Measurements from ENCODE around the gene ZMIZ1.
"Not testable (repeated sequence)": the region's sequence is repeated elsewhere in the genome, so short reads cannot be mapped to it uniquely, and the experiment has no call there.

The ZMIZ1 gene

GRCh38 chr10:79266084-79266483 lies 197.3 kb downstream of the ZMIZ1 start:
- DNase-seq (ENCODE audit: low read depth in 2 of 2): no peak

GRCh38 chr10:79266543-79267312 lies 198.0 kb downstream of the ZMIZ1 start:
- DNase-seq (ENCODE audit: low read depth in 2 of 2): peak; percentile 50 to 51

DNA sequence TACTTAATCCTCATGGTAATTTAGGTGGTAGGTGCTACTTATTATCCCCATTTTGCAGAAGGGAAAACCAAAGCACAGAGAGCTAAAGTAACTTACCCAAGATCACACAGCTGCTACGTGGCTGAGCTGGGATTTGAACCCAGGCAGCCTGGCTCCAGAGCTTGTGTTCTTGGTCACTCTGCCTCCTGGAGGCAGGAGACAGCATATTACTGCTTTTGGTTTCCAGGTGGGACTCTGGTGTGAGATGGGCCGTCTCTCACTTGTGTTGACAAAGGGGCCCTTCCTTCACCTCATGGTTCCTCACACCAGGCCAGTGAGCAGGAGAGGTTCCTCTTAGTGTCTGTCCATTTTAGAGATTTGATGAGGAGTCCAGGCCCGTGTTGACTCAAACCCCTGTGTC lies 198.7 kb downstream of the ZMIZ1 start:
- DNase-seq (ENCODE audit: low read depth in 2 of 2): no peak

DNA sequence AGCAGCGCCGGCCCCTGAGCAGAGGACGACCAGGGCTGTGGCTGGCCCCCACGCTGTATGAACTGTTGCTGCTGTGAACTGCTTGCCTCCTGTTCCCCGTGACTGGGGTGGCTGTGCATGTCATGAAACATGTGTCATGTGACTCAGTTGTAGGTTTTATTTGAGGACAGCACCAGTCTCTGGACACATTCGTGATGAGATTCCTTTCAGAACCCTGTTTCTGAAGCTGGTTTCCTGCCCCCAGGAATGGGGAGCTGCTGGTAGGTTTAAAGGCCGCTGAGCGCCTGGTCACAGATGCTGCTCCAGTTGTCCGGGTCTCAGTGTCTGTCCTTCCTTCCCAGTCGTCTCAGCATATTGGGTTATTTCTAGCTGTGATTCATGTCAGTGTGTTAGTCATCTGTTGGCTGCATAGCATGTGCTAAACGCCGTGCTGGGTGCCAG lies 199.4 kb downstream of the ZMIZ1 start:
- DNase-seq (ENCODE audit: low read depth in 2 of 2): no peak

- no peak for DNase-seq (ENCODE audit: low read depth in 2 of 2)
Measured at GRCh38 chr10:79268742-79269141, 200.0 kb downstream of the ZMIZ1 start.

- DNase-seq (ENCODE audit: low read depth in 2 of 2): no peak
Measured at GRCh38 chr10:79269443-79269842, 200.7 kb downstream of the ZMIZ1 start.

DNA sequence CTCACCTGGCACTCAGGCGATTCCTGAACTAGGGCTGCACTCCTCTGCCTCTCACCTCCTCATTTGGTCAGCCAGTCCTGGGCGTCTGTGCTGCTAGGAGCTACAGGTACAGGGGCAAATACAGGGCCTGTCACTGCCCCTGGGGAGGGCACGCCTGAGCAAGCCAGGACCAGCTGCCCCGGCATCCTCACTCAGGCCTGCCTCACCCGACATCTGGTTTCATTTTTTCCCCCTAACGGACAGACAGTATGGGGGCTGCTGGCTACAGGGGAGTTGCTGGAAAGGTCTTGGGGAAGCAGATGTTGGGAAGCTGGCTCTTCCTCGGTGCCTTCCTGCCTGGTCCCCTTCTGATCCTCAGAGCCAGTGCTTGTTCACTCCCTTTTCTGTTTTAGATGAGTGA lies 201.2 kb downstream of the ZMIZ1 start:
- DNase-seq (ENCODE audit: low read depth in 2 of 2): no peak

- DNase-seq (ENCODE audit: low read depth in 2 of 2): no peak
Measured at GRCh38 chr10:79270466-79271246, 201.9 kb downstream of the ZMIZ1 start.

DNA sequence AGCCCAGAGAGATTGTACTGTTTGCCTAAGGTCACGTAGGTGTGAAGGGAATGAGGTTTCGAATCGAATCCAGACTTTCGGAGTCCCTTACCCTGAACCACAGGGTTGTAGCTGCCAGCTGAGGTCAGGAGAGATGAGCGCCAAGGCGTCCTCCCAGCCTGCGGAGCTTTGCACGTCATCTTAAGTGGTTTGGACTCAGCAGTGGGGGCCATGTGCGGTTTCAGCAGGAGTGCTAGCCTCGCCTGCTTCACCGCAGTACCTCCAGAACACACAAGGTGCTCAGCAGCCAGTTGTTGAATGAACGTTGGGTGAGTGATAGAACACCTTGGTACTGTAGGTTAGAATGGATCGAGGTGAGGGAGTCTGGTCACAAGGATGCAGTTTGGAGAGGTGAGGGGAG lies 203.6 kb downstream of the ZMIZ1 start:
- no peak for DNase-seq (ENCODE audit: low read depth in 2 of 2)

DNA sequence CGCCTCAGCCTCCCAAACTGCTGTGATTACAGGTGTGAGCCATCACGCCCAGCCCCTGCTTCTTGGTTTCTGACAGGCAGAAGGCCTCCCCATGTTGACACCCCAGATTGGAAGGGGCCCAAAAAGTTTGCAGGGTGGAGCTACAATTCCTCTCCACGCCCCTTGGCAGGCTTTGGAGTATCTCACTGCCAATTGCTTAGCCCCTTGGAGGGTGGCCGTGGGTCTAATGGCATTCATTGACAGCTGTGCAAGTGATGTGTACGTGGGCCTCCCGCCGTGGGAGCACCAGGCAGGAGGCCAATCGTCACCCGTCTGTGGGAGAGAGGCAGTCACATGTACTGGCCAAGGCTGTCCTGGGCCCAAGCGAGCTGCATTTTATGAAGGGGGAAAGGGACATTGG lies 204.8 kb downstream of the ZMIZ1 start:
- DNase-seq (ENCODE audit: low read depth in 2 of 2): no peak

DNA sequence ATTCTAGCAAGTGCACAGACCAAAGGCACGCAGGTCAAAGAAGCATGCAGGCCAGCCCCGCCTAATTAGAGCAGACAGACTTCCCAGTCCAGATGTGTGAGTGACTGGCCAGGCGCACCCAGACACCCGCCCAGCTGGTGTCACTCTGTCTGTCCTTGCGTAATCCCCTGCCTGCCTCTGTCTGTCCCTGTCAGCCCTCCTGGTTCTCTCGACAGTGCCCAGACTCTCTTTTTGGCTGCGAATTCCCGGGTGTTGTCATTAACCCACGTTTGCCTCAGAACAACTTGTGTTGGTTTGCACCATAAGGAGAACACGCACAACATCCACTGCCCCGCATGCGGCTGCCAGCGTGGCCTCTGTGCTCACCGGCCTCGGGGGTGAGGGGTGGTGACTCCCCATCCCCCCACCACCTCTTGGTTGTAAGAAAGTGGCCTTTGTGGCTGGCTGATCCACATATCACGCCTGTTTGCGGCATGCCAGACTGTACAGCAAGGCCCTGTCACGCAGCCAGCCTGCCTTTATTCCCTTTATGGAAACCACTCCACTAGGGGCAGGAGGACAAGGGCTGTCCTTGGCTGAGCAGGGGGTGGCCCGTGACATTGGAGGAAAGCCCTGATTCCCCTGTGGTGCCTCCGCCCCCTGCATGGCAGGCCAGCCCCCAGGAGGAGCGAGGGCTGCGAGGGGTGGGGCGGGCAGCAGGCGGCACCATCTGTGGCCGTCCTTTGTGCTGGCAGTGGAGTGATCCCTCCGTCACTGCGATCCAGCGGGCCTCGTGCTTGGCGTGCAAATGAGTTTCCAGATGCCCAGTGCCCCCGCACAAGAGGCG lies 205.7 kb downstream of the ZMIZ1 start:
- DNase-seq (ENCODE audit: low read depth in 2 of 2): no peak

- DNase-seq (ENCODE audit: low read depth in 2 of 2): no peak
Measured at GRCh38 chr10:79275105-79275430, 206.3 kb downstream of the ZMIZ1 start.

DNA sequence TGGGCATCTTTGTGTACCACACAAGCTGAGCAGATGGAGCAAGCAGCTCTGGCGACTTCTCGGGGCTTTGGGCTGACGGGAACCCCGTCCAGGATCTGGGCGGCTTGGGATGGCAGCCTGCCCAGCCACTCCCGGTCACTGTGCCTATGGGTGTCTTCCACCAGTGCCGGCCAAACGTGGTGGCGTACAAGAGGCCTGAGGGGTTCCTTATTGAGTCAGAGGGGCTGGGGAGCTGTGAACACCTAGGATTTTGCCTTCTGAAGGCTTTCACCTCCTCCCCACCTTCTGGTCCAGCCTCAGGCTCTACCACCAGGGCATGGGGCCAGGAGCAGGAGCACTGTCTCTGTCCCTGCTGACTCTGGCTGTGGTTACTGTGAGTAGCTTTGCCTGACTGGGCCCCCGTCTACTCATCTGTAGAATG lies 206.7 kb downstream of the ZMIZ1 start:
- no peak for DNase-seq (ENCODE audit: low read depth in 2 of 2)

DNA sequence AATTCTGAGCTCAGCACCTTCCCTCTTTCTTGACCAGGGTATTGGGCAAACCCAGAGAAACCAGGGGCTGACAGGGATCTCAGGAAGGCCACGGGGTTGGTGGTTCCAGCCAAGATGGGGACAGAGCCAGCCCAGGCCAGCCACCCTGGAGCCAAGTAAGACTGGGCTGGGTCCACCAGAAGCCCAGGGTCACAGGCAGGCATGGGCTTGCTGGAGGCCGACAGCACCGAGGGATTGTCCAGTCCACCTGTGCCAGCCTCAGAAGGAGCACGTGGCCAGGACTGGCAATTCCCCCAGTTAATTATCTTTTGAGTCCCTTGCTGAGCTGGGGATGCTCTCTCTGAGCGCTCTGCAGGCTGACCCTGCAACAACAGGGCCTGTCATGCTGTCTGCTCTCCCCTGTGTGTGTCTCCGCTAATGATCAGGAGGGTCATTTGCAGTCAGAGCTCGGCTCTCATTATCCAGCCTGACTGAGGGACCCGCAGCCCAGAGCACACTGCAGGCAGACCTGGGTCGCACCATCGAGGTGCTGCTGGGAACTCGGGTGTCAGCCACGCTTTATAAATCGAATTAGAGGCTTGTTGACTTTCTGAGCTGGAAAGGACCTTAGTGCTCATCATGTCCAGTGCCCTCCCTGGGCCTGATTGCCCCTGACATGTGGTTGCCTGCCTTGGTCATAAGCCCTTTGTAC lies 209.0 kb downstream of the ZMIZ1 start:
- DNase-seq (ENCODE audit: low read depth in 2 of 2): no peak

GRCh38 chr10:79279047-79279446 lies 210.3 kb downstream of the ZMIZ1 start:
- not testable (repeated sequence) for DNase-seq (ENCODE audit: low read depth in 2 of 2)

DNA sequence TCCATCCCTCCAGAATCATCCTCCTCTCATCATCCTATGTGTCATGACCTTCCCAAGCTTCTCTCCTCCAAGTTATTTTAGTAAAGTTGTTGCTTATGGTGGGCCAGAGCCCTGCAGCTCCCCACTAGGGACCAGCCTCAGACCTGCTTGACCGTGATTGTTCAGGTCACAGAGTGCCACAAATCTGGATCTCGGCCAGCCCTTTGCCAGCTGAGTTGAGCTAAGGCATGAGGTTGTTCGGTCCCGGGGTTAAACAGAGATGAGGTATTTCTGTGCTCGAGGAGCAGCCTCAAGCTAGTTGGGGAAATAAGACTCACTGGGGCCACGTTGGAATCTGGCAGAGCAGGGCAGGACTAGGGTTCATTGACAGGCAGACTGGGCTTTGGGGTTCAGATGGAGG lies 212.2 kb downstream of the ZMIZ1 start:
- no peak for DNase-seq (ENCODE audit: low read depth in 2 of 2)

DNA sequence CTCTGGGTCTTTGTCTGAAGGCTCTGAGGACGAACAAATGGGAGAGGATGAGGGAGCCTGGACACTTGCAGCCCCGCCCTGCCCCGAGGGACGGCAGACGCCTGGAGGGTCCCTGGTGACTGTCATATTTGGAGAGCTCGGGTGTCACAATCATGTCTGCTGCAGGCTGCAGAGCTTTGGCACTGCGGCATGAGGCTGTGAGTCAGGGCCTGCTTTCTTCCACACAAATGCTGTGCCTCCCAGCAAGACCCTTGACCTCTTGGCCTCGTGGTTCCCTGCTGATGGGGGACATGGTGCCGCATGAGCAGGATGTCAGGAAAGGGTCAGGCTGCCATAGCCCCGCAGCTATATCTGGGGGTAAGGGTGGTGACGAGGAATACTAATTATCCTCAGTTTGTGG lies 213.6 kb downstream of the ZMIZ1 start:
- no peak for DNase-seq (ENCODE audit: low read depth in 2 of 2)

DNA sequence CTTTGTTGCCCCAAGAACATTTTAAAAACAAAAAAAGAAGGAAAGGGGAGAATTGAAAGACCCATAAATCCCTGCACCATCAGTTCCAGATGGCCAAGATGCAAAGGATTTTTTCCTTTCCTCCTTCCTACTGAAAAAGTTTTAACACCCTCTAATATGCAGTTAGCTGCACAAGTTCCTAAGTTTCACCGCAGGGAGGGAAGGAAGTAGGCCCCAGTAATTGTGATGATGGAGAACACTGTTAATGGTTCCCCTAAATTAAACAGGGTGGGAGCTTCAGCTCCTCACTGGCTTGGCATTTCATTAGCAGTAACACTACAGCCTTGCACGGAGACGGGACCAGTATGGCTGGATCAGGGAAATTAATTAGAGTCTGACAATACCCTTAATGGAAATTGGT lies 214.8 kb downstream of the ZMIZ1 start:
- no peak for DNase-seq (ENCODE audit: low read depth in 2 of 2)

GRCh38 chr10:79284158-79284871 lies 215.5 kb downstream of the ZMIZ1 start:
- DNase-seq (ENCODE audit: low read depth in 2 of 2): no peak

DNA sequence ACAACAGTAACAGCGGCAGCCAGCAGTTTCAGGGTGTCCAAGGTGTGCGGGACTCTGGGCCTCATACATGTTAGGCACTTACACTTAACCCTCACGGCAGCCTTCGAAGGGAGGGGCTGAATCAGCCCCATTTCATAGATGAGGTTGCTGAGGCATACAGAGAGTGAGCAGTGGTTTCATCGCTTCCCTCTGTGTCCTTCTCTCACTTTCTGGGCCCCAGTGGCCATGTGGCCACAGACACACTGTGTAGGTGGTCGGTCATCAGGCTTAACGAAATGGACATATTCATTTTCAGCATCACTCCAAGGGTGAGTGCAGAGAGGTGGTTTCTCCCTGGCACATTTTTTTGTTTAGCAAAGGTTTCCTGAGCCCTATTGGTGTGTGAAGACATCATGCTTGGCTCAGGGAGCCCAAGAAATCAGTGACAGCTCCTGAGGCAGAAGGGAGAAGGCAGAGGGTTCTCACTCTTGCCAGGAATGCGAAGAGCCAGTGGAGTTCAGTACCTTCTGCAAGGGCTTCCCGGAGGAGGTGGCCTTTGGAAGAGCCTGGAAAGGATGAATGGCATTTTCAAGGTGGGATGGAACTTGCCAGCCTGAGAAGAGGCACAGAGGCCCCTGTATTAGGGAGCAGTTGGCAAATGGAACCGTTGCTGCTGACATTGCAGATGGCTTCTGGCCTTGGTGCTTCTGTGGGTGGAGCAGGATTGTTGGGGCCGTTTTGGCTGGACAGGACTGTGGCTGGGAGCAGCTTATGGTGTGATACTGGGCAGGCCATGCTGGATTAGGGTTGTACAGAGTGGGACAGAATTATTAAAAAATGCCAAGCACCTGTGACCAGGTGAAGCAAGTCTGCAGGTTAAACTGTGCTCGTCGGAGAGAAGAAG lies 216.8 kb downstream of the ZMIZ1 start:
- DNase-seq (ENCODE audit: low read depth in 2 of 2): no peak

Measured in fibroblast of skin of left biceps (primary cell).